Esophagus muscularis mucosa (tissue), 4 donors: ENCODE results near the gene DIRAS1.

ENCODE experiments used
- CTCF ChIP-seq, 3 experiments: fragments of 200-600 bp in 2 of 3; fragments of 450-650 bp in 1 of 3; sonication (generic) in 2 of 3; IDR thresholded peaks; one replicate each; pipeline ENCODE4 v1.5.1; 2017 to 2019; ENCODE audit warnings: antibody characterized with exemption in 3 of 3, mild to moderate bottlenecking in 2 of 3, moderate library complexity in 1 of 3
- EP300 ChIP-seq: sonication (generic); formaldehyde crosslinking; IDR thresholded peaks from one replicate; pipeline ENCODE4 v1.6.1; 2017; ENCODE audit warnings: antibody characterized with exemption
- POLR2A ChIP-seq: fragments of 450-650 bp; IDR thresholded peaks from one replicate; pipeline ENCODE4 v1.6.1; 2017; ENCODE audit warnings: antibody characterized with exemption, moderate library complexity, mild to moderate bottlenecking, low read depth
- POLR2AphosphoS5 ChIP-seq, 2 donors: sonication (generic); formaldehyde crosslinking; IDR thresholded peaks; one replicate each; pipeline ENCODE4 v1.6.1; 2017; ENCODE audit warnings: antibody characterized with exemption in 2 of 2

DNA sequence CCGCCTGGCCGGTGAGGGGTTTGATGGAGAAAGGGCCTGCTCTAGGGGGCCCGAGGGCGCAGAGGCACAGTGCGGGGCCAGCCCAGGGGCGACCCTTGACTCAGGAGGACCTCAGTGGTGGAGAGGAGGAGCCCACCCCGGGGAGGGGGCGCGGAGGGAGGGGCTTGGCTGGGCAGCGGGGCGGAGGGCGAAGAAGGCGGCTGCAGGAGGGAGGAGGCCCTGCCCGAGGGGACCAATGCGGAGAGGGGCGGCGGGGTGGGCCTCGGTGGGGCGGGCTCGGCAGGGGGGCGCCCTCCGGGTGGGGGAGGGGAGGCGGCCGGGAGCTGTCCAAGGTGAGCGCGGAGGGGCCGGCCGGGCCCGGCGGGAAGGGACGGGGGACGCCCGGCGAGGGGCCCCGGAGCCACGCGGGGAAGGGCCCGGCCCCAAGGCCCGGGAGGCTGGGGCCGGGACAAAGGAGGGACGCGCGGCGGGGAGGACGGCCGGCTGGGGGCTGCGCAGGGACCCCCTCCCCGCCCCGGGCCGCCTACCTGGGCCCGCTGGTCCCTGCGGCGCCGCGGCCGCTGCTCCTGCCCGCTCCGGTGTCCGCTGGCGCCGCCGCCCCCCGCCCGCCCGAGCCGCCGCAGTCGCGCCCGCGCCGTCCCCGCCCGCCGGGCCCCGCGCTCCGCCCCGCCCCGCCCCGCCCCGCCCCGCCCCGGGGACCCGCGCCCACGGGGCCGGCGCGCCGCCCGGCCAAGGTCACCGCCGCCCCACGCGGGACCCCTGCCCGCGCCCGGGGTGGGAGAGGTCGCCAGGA lies at the start of gene DIRAS1:
- no peak for TF ChIP-seq POLR2A
- no peak for TF ChIP-seq CTCF (IDR thresholded peaks at IDR 0.05)
- TF ChIP-seq POLR2AphosphoS5 (IDR thresholded peaks at IDR 0.05): no peak
- TF ChIP-seq EP300: no peak
